A549 (cell line): ENCODE measurements around the gene RBL1. TPM values are rescaled to one million over a fixed set of nuclear protein-coding genes. Genes with fewer than 3 reads are reported as not detected.

Experiments used
- ATAC-seq, 2 experiments: fragments of 200-7000 bp in 1 of 2; fragments of >200 bp in 1 of 2; cut with Nextera tagmentation in 1 of 2; cut with Tn5 transposase in 1 of 2; 3 replicates each; pipeline versions ENCODE4 v1.8.0 to v1.9.1; 2018 to 2020; ENCODE audit warnings: mild to moderate bottlenecking in 1 of 2, moderate library complexity in 1 of 2
- CTCF ChIA-PET: fragments of 300-600 bp; sonication (Branson Sonifier 250); formaldehyde crosslinking; extraction: SDS; loops from one replicate; lab custom pipeline; 2021; ENCODE audit warnings: antibody characterized with exemption, inconsistent platforms; lab: Yijun Ruan, JAX
- POLR2A ChIA-PET: fragments of 350-600 bp; formaldehyde crosslinking; extraction: SDS; loops from one replicate; lab custom pipeline; 2021; ENCODE audit warnings: antibody characterized with exemption, inconsistent platforms; lab: Yijun Ruan, JAX
- DNase-seq, 2 experiments: peaks; one replicate each; pipeline versions ENCODE4 v3.0.0 to v3.0.0-alpha.2; 2011 to 2016; ENCODE audit warnings: low read depth in 1 of 2, low spot score in 1 of 2
- FAIRE-seq: peaks from 2 replicates; lab custom pipeline; 2011; peaks lifted over from hg19 to GRCh38; lab: Jason Lieb, UNC
- H3K27ac ChIP-seq, 2 experiments: fragments of >200 bp; sonication (Bioruptor Twin); formaldehyde crosslinking; 3 replicates each; pipeline ENCODE4 v1.5.1; 2016 to 2017
- H3K4me1 ChIP-seq: fragments of >200 bp; sonication (Bioruptor Twin); formaldehyde crosslinking; 3 replicates; pipeline ENCODE4 v1.6.1; 2016
- H3K4me2 ChIP-seq: fragments of >200 bp; sonication (Bioruptor Twin); formaldehyde crosslinking; 3 replicates; pipeline ENCODE4 v1.6.1; 2016
- H3K4me3 ChIP-seq: fragments of >200 bp; sonication (Bioruptor Twin); formaldehyde crosslinking; 3 replicates; pipeline ENCODE4 v1.5.1; 2016
- H3K9me3 ChIP-seq: fragments of >200 bp; sonication (Bioruptor Twin); formaldehyde crosslinking; 3 replicates; pipeline ENCODE4 v1.6.1; 2016
- CHD2 ChIP-seq: fragments of 150-350 bp; IDR thresholded peaks from 2 replicates; pipeline ENCODE4 v1.6.1; 2014; ENCODE audit warnings: low read length; ENCODE audit not compliant: partially characterized antibody
- CTCF ChIP-seq: fragments of >200 bp; sonication (Bioruptor Twin); formaldehyde crosslinking; IDR thresholded peaks from 3 replicates; pipeline ENCODE4 v1.5.1; 2016
- ESRRA ChIP-seq: fragments of 150-350 bp; IDR thresholded peaks from 2 replicates; pipeline ENCODE4 v1.6.1; 2014; ENCODE audit warnings: mild to moderate bottlenecking, low read length, borderline replicate concordance
- FOSB ChIP-seq: fragments of 250-450 bp; sonication (Bioruptor Pico); IDR thresholded peaks from 2 replicates; pipeline ENCODE4 v1.5.0; 2020; ENCODE audit warnings: mild to moderate bottlenecking, moderate library complexity
- GATA3 ChIP-seq: IDR thresholded peaks from 2 replicates; pipeline ENCODE4 v1.6.1; 2012; ENCODE audit warnings: borderline replicate concordance
- HEYL ChIP-seq: fragments of 250-450 bp; sonication (Bioruptor Pico); IDR thresholded peaks from 2 replicates; pipeline ENCODE4 v1.8.0; 2021; ENCODE audit warnings: mild to moderate bottlenecking, moderate library complexity
- JUN ChIP-seq, 2 experiments: fragments of >200 bp; sonication (Bioruptor Twin); formaldehyde crosslinking; IDR thresholded peaks; 2 replicates in 1 of 2; 3 replicates in 1 of 2; pipeline ENCODE4 v1.6.1; 2016 to 2017
- KDM5A ChIP-seq: fragments of 200-600 bp; sonication (generic); IDR thresholded peaks from 2 replicates; pipeline ENCODE4 v1.6.1; 2016; ENCODE audit warnings: antibody characterized with exemption, mild to moderate bottlenecking
- MAFK ChIP-seq: fragments of 450-650 bp; IDR thresholded peaks from 2 replicates; pipeline ENCODE4 v1.6.1; 2014; ENCODE audit not compliant: partially characterized antibody
- POLR2AphosphoS2 ChIP-seq: conservative IDR thresholded peaks from 2 replicates; pipeline ENCODE4 v1.6.1; 2012; ENCODE audit warnings: low read length, improper control_type of control experiment, inconsistent platforms
- RAD21 ChIP-seq, 2 experiments: fragments of >200 bp in 1 of 2; sonication (Bioruptor Twin) in 1 of 2; formaldehyde crosslinking in 1 of 2; IDR thresholded peaks in 1 of 2; conservative IDR thresholded peaks in 1 of 2; 2 replicates in 1 of 2; 3 replicates in 1 of 2; pipeline ENCODE4 v1.6.1; 2012 to 2018; ENCODE audit warnings: inconsistent platforms in 1 of 2
- RFX5 ChIP-seq: fragments of 450-650 bp; IDR thresholded peaks from 2 replicates; pipeline ENCODE4 v1.7.1; 2014; ENCODE audit warnings: antibody characterized with exemption, mild to moderate bottlenecking, moderate library complexity
- RNF2 ChIP-seq: fragments of 200-600 bp; sonication (generic); IDR thresholded peaks from 2 replicates; pipeline ENCODE4 v1.6.1; 2016; ENCODE audit warnings: low read depth, mild to moderate bottlenecking, antibody characterized with exemption, moderate library complexity, borderline replicate concordance
- SMC3 ChIP-seq: fragments of >200 bp; sonication (Bioruptor Twin); formaldehyde crosslinking; IDR thresholded peaks from 3 replicates; pipeline ENCODE4 v1.6.1; 2018; ENCODE audit warnings: inconsistent platforms
- TFCP2L1 ChIP-seq: fragments of 250-450 bp; sonication (Bioruptor Pico); IDR thresholded peaks from 2 replicates; pipeline ENCODE4 v1.5.0; 2021; ENCODE audit warnings: mild to moderate bottlenecking
- WGBS: methylation state at CpG from one replicate; pipeline ENCODE4 v1.1.6; 2017; ENCODE audit errors: missing lambda C conversion rate; 5-methylcytosine and 5-hydroxymethylcytosine counted together
- polyA plus RNA-seq, 4 experiments: library from polyadenylated mRNA; depleted of rRNA in 3 of 4; stranded (reverse); fragments of >200 nt; fragmentation: RNase III in 1 of 4; extraction: RNeasy Plus Mini Kit Qiagen cat#74134 plus additional on column Dnase treatment in 1 of 4; gene quantifications; 2 replicates in 3 of 4; 3 replicates in 1 of 4; pipeline ENCODE4 v1.2.3, GENCODE V29; 2011 to 2017
- TF ChIP-seq, protein P1 (sequence below): fragments of 250-450 bp; sonication (Bioruptor Pico); IDR thresholded peaks from 2 replicates; pipeline ENCODE4 v1.5.0; 2021; ENCODE audit warnings: mild to moderate bottlenecking, moderate library complexity, borderline replicate concordance
- TF ChIP-seq, protein P2 (sequence below): IDR thresholded peaks from 2 replicates; pipeline ENCODE4 v1.6.1; 2012; ENCODE audit warnings: low read depth, borderline replicate concordance
- TF ChIP-seq, protein P3 (sequence below): IDR thresholded peaks from 2 replicates; pipeline ENCODE4 v1.6.1; 2012

Gene RBL1
- polyA plus RNA-seq, 2 of the 4 experiments (the other 2 are of a cell fraction): 10.2 to 17.1 TPM

DNA sequence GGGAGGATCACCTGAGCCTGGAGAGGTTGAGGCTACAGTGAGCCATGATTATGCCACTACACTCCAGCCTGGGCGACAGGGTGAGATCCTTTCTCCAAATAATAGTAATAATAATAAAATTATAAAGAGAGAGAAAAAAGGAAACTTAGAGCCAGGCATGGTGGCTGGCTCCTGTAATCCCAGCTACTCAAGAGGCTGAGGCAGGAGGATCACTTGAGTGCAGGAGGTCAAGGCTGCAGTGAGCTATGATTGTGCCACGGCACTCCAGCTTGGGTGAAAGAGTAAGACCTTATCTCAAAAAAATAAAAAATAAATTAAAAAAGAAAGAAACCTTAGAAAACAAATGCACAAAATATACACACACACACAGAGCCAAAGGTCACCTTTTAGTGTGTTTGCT is 139.1 kb downstream of the RBL1 start:
- Histone ChIP-seq H3K4me1 (peaks cover 8% of the 10 kb centered on the region), H3K9me3 (no peaks in the 10 kb centered on the region), H3K4me3 (no peak overlapping the region), H3K4me2 (no peak overlapping the region)
- CTCF ChIA-PET: no interaction called here
- WGBS: 69% methylated on average over 2 of the region's 2 CpGs
- no peak for FAIRE-seq
- no peak for ATAC-seq
- TF ChIP-seq TFCP2L1 (no peak), JUN (IDR thresholded peaks at IDR 0.05) (no peak), FOSB (CRISPR knock-in tag) (no peak), ESRRA (no peak), RFX5 (no peak), HEYL (CRISPR knock-in tag) (no peak), RAD21 (conservative IDR thresholded peaks at IDR 0.05 in 1 of 2, IDR thresholded peaks at IDR 0.05 in 1 of 2) (no peak), KDM5A (no peak), RNF2 (no peak), CTCF (no peak), GATA3 (no peak), CHD2 (no peak)
- TF ChIP-seq, protein P1, sequence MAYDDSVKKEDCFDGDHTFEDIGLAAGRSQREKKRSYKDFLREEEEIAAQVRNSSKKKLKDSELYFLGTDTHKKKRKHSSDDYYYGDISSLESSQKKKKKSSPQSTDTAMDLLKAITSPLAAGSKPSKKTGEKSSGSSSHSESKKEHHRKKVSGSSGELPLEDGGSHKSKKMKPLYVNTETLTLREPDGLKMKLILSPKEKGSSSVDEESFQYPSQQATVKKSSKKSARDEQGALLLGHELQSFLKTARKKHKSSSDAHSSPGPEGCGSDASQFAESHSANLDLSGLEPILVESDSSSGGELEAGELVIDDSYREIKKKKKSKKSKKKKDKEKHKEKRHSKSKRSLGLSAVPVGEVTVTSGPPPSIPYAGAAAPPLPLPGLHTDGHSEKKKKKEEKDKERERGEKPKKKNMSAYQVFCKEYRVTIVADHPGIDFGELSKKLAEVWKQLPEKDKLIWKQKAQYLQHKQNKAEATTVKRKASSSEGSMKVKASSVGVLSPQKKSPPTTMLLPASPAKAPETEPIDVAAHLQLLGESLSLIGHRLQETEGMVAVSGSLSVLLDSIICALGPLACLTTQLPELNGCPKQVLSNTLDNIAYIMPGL (CRISPR knock-in tag): no peak
- TF ChIP-seq, protein P2, sequence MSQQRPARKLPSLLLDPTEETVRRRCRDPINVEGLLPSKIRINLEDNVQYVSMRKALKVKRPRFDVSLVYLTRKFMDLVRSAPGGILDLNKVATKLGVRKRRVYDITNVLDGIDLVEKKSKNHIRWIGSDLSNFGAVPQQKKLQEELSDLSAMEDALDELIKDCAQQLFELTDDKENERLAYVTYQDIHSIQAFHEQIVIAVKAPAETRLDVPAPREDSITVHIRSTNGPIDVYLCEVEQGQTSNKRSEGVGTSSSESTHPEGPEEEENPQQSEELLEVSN: no peak
- TF ChIP-seq, all 56 proteins: peak for 0
- POLR2A ChIA-PET: no interaction called here
- DNase-seq: no peak
- no peak overlapping the region for H3K27ac ChIP-seq

GRCh38 chr20:36956016-36956415 is 139.8 kb downstream of the RBL1 start:
- DNase-seq: no peak
- no peak for FAIRE-seq
- CTCF ChIA-PET: no interaction called here
- Histone ChIP-seq H3K4me2 (no peak overlapping the region), H3K4me1 (peaks cover 8% of the 10 kb centered on the region)
- TF ChIP-seq CTCF (no peak), SMC3 (no peak), MAFK (no peak), RAD21 (conservative IDR thresholded peaks at IDR 0.05 in 1 of 2, IDR thresholded peaks at IDR 0.05 in 1 of 2) (no peak), POLR2AphosphoS2 (no peak), GATA3 (no peak)
- TF ChIP-seq, protein P3, sequence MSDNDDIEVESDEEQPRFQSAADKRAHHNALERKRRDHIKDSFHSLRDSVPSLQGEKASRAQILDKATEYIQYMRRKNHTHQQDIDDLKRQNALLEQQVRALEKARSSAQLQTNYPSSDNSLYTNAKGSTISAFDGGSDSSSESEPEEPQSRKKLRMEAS: no peak
- TF ChIP-seq, all 56 proteins: peak for 0
- Histone ChIP-seq H3K27ac (no peak overlapping the region), H3K4me3 (no peak overlapping the region), H3K9me3 (no peaks in the 10 kb centered on the region)
- POLR2A ChIA-PET: no interaction called here
- 56% methylated on average over 3 of the region's 3 CpGs for WGBS
- ATAC-seq: no peak
